Activated naive CD8-positive, alpha-beta T cell (primary cell): Measurements from ENCODE around the gene ZDHHC8.

Experiments
- H3K27ac Mint-ChIP-seq: one replicate; pipeline ENCODE4 v1.8.0; 2021; ENCODE audit warnings: mixed read lengths
- H3K27me3 Mint-ChIP-seq: one replicate; pipeline ENCODE4 v1.8.0; 2021; ENCODE audit warnings: mixed read lengths
- H3K36me3 Mint-ChIP-seq: one replicate; pipeline ENCODE4 v1.8.0; 2021; ENCODE audit warnings: mixed read lengths
- H3K4me1 Mint-ChIP-seq: one replicate; pipeline ENCODE4 v1.8.0; 2021; ENCODE audit warnings: low read depth, mixed read lengths
- H3K4me3 Mint-ChIP-seq: one replicate; pipeline ENCODE4 v1.8.0; 2021; ENCODE audit warnings: mild to moderate bottlenecking, mixed read lengths
- H3K9me3 Mint-ChIP-seq: one replicate; pipeline ENCODE4 v1.8.0; 2021; ENCODE audit warnings: low read depth, mixed read lengths

The ZDHHC8 gene

GRCh38 chr22:20186183-20186870 lies 54.7 kb downstream of the ZDHHC8 start:
- Mint-ChIP-seq H3K9me3 (no peaks in the 10 kb centered on the region), H3K4me1 (no peaks in the 10 kb centered on the region), H3K27ac (no peak overlapping the region), H3K36me3 (no peaks in the 10 kb centered on the region), H3K4me3 (no peak overlapping the region), H3K27me3 (no peaks in the 10 kb centered on the region)

GRCh38 chr22:20186871-20187546 lies 55.4 kb downstream of the ZDHHC8 start:
- Mint-ChIP-seq H3K9me3 (no peaks in the 10 kb centered on the region), H3K4me3 (no peak overlapping the region), H3K4me1 (no peaks in the 10 kb centered on the region), H3K27ac (no peak overlapping the region), H3K27me3 (no peaks in the 10 kb centered on the region), H3K36me3 (no peaks in the 10 kb centered on the region)

- Mint-ChIP-seq H3K36me3 (no peaks in the 10 kb centered on the region), H3K9me3 (no peaks in the 10 kb centered on the region), H3K4me1 (no peaks in the 10 kb centered on the region), H3K27ac (no peak overlapping the region), H3K27me3 (no peaks in the 10 kb centered on the region), H3K4me3 (no peak overlapping the region)
Measured at GRCh38 chr22:20187777-20188566, 56.4 kb downstream of the ZDHHC8 start.

- Mint-ChIP-seq H3K4me1 (no peaks in the 10 kb centered on the region), H3K4me3 (no peak overlapping the region), H3K27me3 (no peaks in the 10 kb centered on the region), H3K9me3 (no peaks in the 10 kb centered on the region), H3K36me3 (no peaks in the 10 kb centered on the region), H3K27ac (no peak overlapping the region)
Measured at GRCh38 chr22:20188567-20188877, 56.9 kb downstream of the ZDHHC8 start.

GRCh38 chr22:20191000-20191515 lies 59.5 kb downstream of the ZDHHC8 start:
- H3K27me3 Mint-ChIP-seq, result no peaks in the 10 kb centered on the region
- no peak overlapping the region for H3K27ac Mint-ChIP-seq
- H3K36me3 Mint-ChIP-seq, result no peaks in the 10 kb centered on the region
- no peaks in the 10 kb centered on the region for H3K9me3 Mint-ChIP-seq
- H3K4me3 Mint-ChIP-seq, result no peak overlapping the region
- H3K4me1 Mint-ChIP-seq, result no peaks in the 10 kb centered on the region

- H3K27ac Mint-ChIP-seq, result no peak overlapping the region
- H3K27me3 Mint-ChIP-seq, result no peaks in the 10 kb centered on the region
- no peaks in the 10 kb centered on the region for H3K36me3 Mint-ChIP-seq
- no peaks in the 10 kb centered on the region for H3K9me3 Mint-ChIP-seq
- no peaks in the 10 kb centered on the region for H3K4me1 Mint-ChIP-seq
- no peak overlapping the region for H3K4me3 Mint-ChIP-seq
Measured at GRCh38 chr22:20191803-20192202, 60.2 kb downstream of the ZDHHC8 start.

GRCh38 chr22:20192293-20192971 lies 60.8 kb downstream of the ZDHHC8 start:
- Mint-ChIP-seq H3K4me1 (no peaks in the 10 kb centered on the region), H3K27me3 (no peaks in the 10 kb centered on the region), H3K27ac (no peak overlapping the region), H3K9me3 (no peaks in the 10 kb centered on the region), H3K4me3 (no peak overlapping the region), H3K36me3 (no peaks in the 10 kb centered on the region)

GRCh38 chr22:20192972-20193760 lies 61.6 kb downstream of the ZDHHC8 start:
- Mint-ChIP-seq H3K36me3 (no peaks in the 10 kb centered on the region), H3K4me1 (no peaks in the 10 kb centered on the region), H3K4me3 (no peak overlapping the region), H3K27ac (no peak overlapping the region), H3K27me3 (no peaks in the 10 kb centered on the region), H3K9me3 (no peaks in the 10 kb centered on the region)

- Mint-ChIP-seq H3K9me3 (no peaks in the 10 kb centered on the region), H3K36me3 (no peaks in the 10 kb centered on the region), H3K4me1 (no peaks in the 10 kb centered on the region), H3K4me3 (no peak overlapping the region), H3K27me3 (no peaks in the 10 kb centered on the region), H3K27ac (no peak overlapping the region)
Measured at GRCh38 chr22:20193761-20194494, 62.3 kb downstream of the ZDHHC8 start.

- no peak overlapping the region for H3K27ac Mint-ChIP-seq
- H3K4me1 Mint-ChIP-seq, result no peaks in the 10 kb centered on the region
- no peaks in the 10 kb centered on the region for H3K9me3 Mint-ChIP-seq
- no peaks in the 10 kb centered on the region for H3K27me3 Mint-ChIP-seq
- H3K36me3 Mint-ChIP-seq, result no peaks in the 10 kb centered on the region
- H3K4me3 Mint-ChIP-seq, result no peak overlapping the region
Measured at GRCh38 chr22:20194681-20195593, 63.3 kb downstream of the ZDHHC8 start.

- no peaks in the 10 kb centered on the region for H3K27me3 Mint-ChIP-seq
- H3K4me3 Mint-ChIP-seq, result no peak overlapping the region
- H3K9me3 Mint-ChIP-seq, result no peaks in the 10 kb centered on the region
- H3K36me3 Mint-ChIP-seq, result no peaks in the 10 kb centered on the region
- no peak overlapping the region for H3K27ac Mint-ChIP-seq
- H3K4me1 Mint-ChIP-seq, result no peaks in the 10 kb centered on the region
Measured at GRCh38 chr22:20196094-20196842, 64.7 kb downstream of the ZDHHC8 start.
